Stomach (tissue), 4 donors: Measurements from ENCODE around the gene RPS27A.

Source experiments
- CTCF ChIP-seq, 7 experiments: fragments of 450-650 bp in 4 of 7; fragments of 200-600 bp in 3 of 7; sonication (generic) in 3 of 7; IDR thresholded peaks; one replicate each; pipeline ENCODE4 v1.5.1; 2016 to 2019; ENCODE audit warnings: antibody characterized with exemption in 7 of 7, control low read depth in 2 of 7, mild to moderate bottlenecking in 1 of 7
- EP300 ChIP-seq: sonication (generic); formaldehyde crosslinking; IDR thresholded peaks from one replicate; pipeline ENCODE4 v1.6.1; 2017; ENCODE audit warnings: antibody characterized with exemption
- POLR2A ChIP-seq, 4 donors: fragments of 450-650 bp; IDR thresholded peaks; one replicate each; pipeline ENCODE4 v1.6.1; 2016; ENCODE audit warnings: antibody characterized with exemption in 4 of 4, control low read depth in 2 of 4, mild to moderate bottlenecking in 1 of 4, moderate library complexity in 1 of 4
- POLR2AphosphoS5 ChIP-seq, 3 donors: sonication (generic); formaldehyde crosslinking; IDR thresholded peaks; one replicate each; pipeline ENCODE4 v1.6.1; 2016; ENCODE audit warnings: antibody characterized with exemption in 3 of 3

GRCh38 chr2:55231546-55232083, 873 bp upstream of the RPS27A start:
- no peak for TF ChIP-seq CTCF (IDR thresholded peaks at IDR 0.05)
- TF ChIP-seq POLR2A (IDR thresholded peaks at IDR 0.05), result no peak
- TF ChIP-seq POLR2AphosphoS5 (IDR thresholded peaks at IDR 0.05), result no peak
- TF ChIP-seq EP300, result no peak
